Dendritic cell treated with granulocyte-macrophage colony-stimulating factor and Interleukin-4, amounts not matched to agents 40 ng/mL and 50 ng/mL, for 4 days (primary cell): ENCODE results near the gene GJD3.
"Not testable (repeated sequence)": the region's sequence is repeated elsewhere in the genome, so short reads cannot be mapped to it uniquely, and the experiment has no call there.

Experiments used
- H3K27ac Mint-ChIP-seq: one replicate; pipeline ENCODE4 v1.8.0; 2022; ENCODE audit warnings: mild to moderate bottlenecking, mixed read lengths
- H3K27me3 Mint-ChIP-seq: one replicate; pipeline ENCODE4 v1.8.0; 2022; ENCODE audit warnings: mild to moderate bottlenecking, mixed read lengths
- H3K36me3 Mint-ChIP-seq: one replicate; pipeline ENCODE4 v1.8.0; 2022; ENCODE audit warnings: low read depth, mixed read lengths
- H3K4me1 Mint-ChIP-seq: one replicate; pipeline ENCODE4 v1.8.0; 2022; ENCODE audit warnings: low read depth, mixed read lengths
- H3K4me3 Mint-ChIP-seq: one replicate; pipeline ENCODE4 v1.8.0; 2022; ENCODE audit warnings: mild to moderate bottlenecking, moderate library complexity, mixed read lengths
- H3K9me3 Mint-ChIP-seq: one replicate; pipeline ENCODE4 v1.8.0; 2022; ENCODE audit warnings: mixed read lengths
- intact Hi-C: fragments of 100-400 bp; cut with micrococcal nuclease; formaldehyde crosslinking; loops from one replicate; pipeline ENCODE4 v1.15.0; 2022

The GJD3 gene

GRCh38 chr17:40364121-40364861 lies at the start of gene GJD3:
Gene GJD3, minus strand, starts transcription at chr17:40364737. Its CDS starts 922 bp downstream, at chr17:40363815.
- Mint-ChIP-seq H3K27ac (no peak within 1 kb of the TSS), H3K4me3 (peak within 1 kb of the TSS; percentile 76), H3K4me1 (peaks cover 22% of the 10 kb centered on the region), H3K27me3 (peaks cover 47% of the 10 kb centered on the region), H3K36me3 (no peaks in the 10 kb centered on the region), H3K9me3 (no peaks in the 10 kb centered on the region)
- intact Hi-C loops: no loop called here

DNA sequence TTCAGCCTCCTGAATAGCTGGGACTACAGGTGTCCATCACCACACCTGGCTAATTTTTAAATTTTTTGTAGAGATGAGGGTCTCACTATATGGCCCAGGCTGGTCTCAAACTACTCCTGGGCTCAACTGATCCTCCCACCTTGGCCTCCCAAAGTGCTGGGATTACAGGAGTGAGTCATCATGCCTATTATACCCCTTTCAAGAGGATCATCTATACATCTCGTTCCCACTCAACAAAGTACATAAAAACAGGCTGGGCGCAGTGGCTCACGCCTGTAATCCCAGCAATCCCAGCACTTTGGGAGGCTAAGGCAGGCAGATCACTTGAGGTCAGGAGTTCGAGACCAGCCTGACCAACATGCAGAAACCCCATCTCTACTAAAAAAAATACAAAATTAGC lies 49.8 kb upstream of the GJD3 start:
- intact Hi-C loops: not testable (repeated sequence)

DNA sequence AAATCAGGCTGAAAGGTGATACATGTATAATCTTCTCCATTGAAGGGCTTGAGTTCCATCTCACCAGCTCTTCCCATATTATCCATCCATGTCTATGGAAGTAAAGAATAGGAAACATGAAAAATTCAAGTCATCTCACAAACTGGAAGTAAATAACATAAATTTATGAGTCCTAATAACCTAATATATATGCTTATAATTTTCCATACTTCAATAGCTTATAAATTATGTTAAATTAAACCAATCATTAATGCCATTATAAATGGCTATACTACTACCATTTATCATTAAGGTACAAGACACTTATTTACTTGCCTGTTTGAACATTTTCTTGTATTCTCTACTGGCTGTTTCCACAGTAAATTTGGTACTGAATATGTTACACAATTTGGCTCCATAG lies 48.3 kb upstream of the GJD3 start:
- peaks cover 6% of the 10 kb centered on the region for H3K36me3 Mint-ChIP-seq
- no peak overlapping the region for H3K4me3 Mint-ChIP-seq

More for the DNA sequence above, 49.8 kb upstream of the GJD3 start:
- H3K27ac Mint-ChIP-seq, H3K9me3 Mint-ChIP-seq, H3K4me3 Mint-ChIP-seq, H3K27me3 Mint-ChIP-seq, H3K4me1 Mint-ChIP-seq, H3K36me3 Mint-ChIP-seq: not testable (repeated sequence)

DNA sequence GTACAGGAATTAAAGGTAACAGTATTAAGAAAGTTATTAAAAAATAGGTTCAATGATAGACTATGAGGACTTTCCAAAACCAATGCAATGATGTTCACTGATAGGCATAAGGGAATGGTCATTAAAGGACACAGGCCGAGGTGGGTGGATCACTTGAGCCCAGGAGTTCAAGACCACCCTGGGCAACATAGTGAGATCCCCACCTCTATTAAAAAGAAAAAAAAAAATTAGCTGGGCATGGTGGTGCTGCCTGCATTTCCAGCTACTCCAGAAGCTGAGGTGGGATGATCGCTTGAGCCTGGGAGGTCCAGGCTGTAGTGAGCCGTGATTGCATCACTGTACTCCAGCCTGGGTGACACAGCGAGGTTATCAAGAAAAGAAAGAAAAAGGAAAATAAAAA lies 47.3 kb upstream of the GJD3 start:
- Mint-ChIP-seq H3K36me3 (no peaks in the 10 kb centered on the region), H3K4me1 (no peaks in the 10 kb centered on the region), H3K27me3 (no peaks in the 10 kb centered on the region), H3K27ac (no peak overlapping the region), H3K4me3 (no peak overlapping the region), H3K9me3 (no peaks in the 10 kb centered on the region)
- intact Hi-C loops: no loop called here

More for the DNA sequence above, 48.3 kb upstream of the GJD3 start:
- intact Hi-C loops: no loop called here
- no peaks in the 10 kb centered on the region for H3K9me3 Mint-ChIP-seq
- H3K4me1 Mint-ChIP-seq: peaks cover 7% of the 10 kb centered on the region
- no peak overlapping the region for H3K27ac Mint-ChIP-seq
- H3K27me3 Mint-ChIP-seq: no peaks in the 10 kb centered on the region

- Mint-ChIP-seq H3K4me3 (no peak overlapping the region), H3K9me3 (no peaks in the 10 kb centered on the region), H3K36me3 (no peaks in the 10 kb centered on the region), H3K27ac (no peak overlapping the region), H3K4me1 (no peaks in the 10 kb centered on the region), H3K27me3 (no peaks in the 10 kb centered on the region)
- intact Hi-C loops: no loop called here
Observed at GRCh38 chr17:40410082-40410481, 45.5 kb upstream of the GJD3 start.

DNA sequence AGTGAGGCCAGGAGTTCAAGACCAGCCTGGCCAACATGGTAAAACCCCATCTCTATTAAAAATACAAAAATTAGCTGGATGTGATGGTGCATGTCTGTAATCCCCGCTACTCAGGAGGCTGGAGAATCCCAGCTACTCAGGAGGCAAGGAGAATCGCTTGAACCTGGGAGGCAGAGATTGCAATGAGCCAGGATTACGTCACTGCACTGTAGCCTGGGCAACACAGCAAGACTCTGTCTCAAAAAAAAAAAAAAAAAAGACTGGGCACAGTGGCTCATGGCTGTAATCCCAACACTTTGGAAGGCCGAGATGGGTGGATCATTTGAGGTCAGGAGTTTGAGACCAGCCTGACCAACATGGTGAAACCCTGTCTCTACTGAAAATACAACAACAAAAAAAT lies 45.0 kb upstream of the GJD3 start:
- H3K36me3 Mint-ChIP-seq, H3K27ac Mint-ChIP-seq, H3K27me3 Mint-ChIP-seq, H3K4me3 Mint-ChIP-seq, H3K9me3 Mint-ChIP-seq, H3K4me1 Mint-ChIP-seq, intact Hi-C loops: not testable (repeated sequence)

DNA sequence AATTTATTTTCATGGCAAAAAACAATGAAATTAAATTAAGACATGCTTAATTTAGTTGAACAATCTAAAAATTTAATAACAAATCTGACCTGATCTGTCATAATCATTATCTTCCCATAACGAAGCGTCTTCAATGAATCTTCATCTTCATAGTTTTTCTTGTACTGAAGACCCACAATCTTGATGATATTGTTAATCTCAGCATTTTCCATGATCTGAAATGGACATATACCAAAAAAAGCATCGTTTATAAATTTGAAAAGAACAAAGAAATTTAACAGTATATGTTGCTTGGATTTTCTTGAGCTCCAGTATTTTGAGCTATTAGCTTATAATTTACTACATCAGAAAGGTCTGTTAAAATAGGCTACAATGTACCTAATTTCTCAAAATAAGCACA lies 42.9 kb upstream of the GJD3 start:
- H3K27me3 Mint-ChIP-seq: no peaks in the 10 kb centered on the region
- intact Hi-C loops: no loop called here
- no peaks in the 10 kb centered on the region for H3K36me3 Mint-ChIP-seq
- H3K4me3 Mint-ChIP-seq: no peak overlapping the region
- no peak overlapping the region for H3K27ac Mint-ChIP-seq
- H3K9me3 Mint-ChIP-seq: no peaks in the 10 kb centered on the region
- H3K4me1 Mint-ChIP-seq: no peaks in the 10 kb centered on the region

- H3K27ac Mint-ChIP-seq: no peak overlapping the region
- intact Hi-C loops: no loop called here
- H3K9me3 Mint-ChIP-seq: no peaks in the 10 kb centered on the region
- H3K36me3 Mint-ChIP-seq: no peaks in the 10 kb centered on the region
- no peak overlapping the region for H3K4me3 Mint-ChIP-seq
- H3K27me3 Mint-ChIP-seq: no peaks in the 10 kb centered on the region
- no peaks in the 10 kb centered on the region for H3K4me1 Mint-ChIP-seq
Observed at GRCh38 chr17:40404003-40404402, 39.5 kb upstream of the GJD3 start.

- Mint-ChIP-seq H3K36me3 (no peaks in the 10 kb centered on the region), H3K4me1 (no peaks in the 10 kb centered on the region), H3K4me3 (no peak overlapping the region), H3K27ac (no peak overlapping the region), H3K27me3 (no peaks in the 10 kb centered on the region), H3K9me3 (no peaks in the 10 kb centered on the region)
- intact Hi-C loops: no loop called here
Observed at GRCh38 chr17:40402668-40403067, 38.1 kb upstream of the GJD3 start.

- Mint-ChIP-seq H3K36me3 (no peaks in the 10 kb centered on the region), H3K9me3 (no peaks in the 10 kb centered on the region), H3K4me1 (no peaks in the 10 kb centered on the region), H3K4me3 (no peak overlapping the region), H3K27ac (no peak overlapping the region), H3K27me3 (no peaks in the 10 kb centered on the region)
- intact Hi-C loops: loop anchor here (1.0 to 5.0 kb wide), 3 partner anchors 43 to 134 kb away; partner anchors contain the start of gene IGFBP4
Observed at GRCh38 chr17:40399185-40399584, 34.6 kb upstream of the GJD3 start.

DNA sequence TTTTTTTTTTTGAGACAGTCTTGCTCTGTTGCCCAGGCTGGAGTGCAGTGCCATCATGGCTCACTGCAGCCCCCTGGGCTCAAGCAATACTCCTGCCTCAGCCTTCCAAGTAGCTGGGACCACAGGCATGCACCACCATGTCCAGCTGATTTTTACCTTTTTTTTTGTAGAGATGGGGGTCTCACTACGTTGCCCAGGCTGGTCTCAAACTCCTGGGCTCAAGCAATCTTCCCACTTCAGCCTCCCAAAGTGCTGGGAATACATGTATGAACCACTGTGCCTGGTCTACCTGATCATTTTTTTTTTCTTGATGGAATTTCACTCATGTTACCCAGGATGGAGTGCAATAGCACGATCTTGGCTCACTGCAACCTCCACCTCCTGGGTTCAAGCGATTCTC lies 22.0 kb upstream of the GJD3 start:
- H3K27me3 Mint-ChIP-seq, H3K4me1 Mint-ChIP-seq, H3K27ac Mint-ChIP-seq, H3K36me3 Mint-ChIP-seq, H3K4me3 Mint-ChIP-seq, intact Hi-C loops, H3K9me3 Mint-ChIP-seq: not testable (repeated sequence)

DNA sequence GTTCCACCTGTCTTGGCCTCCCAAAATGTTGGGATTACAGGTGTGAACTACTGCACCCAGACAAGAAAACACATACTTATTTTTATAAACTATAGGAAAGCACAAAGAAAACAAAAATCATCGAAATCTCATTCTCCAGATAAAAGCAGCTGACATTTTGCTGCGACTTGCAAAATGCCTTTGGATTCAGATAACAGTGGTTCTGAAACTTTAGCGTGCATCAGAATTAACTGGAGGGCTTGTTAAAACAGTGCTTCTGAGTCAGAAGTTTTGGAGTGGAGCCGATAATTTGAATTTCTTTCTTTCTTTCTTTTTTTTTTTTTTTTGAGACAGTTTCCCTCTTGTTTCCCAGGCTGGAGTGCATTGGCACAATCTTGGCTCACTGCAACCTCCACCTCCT lies 17.7 kb upstream of the GJD3 start:
- Mint-ChIP-seq H3K4me1 (no peaks in the 10 kb centered on the region), H3K9me3 (no peaks in the 10 kb centered on the region), H3K27ac (no peak overlapping the region), H3K4me3 (no peak overlapping the region), H3K36me3 (no peaks in the 10 kb centered on the region), H3K27me3 (peaks cover 1% of the 10 kb centered on the region)
- intact Hi-C loops: no loop called here

- intact Hi-C loops: no loop called here
- Mint-ChIP-seq H3K9me3 (no peaks in the 10 kb centered on the region), H3K36me3 (no peaks in the 10 kb centered on the region), H3K27ac (no peak overlapping the region), H3K4me1 (peaks cover 7% of the 10 kb centered on the region), H3K4me3 (no peak overlapping the region), H3K27me3 (peaks cover 9% of the 10 kb centered on the region)
Observed at GRCh38 chr17:40378966-40379365, 14.4 kb upstream of the GJD3 start.

DNA sequence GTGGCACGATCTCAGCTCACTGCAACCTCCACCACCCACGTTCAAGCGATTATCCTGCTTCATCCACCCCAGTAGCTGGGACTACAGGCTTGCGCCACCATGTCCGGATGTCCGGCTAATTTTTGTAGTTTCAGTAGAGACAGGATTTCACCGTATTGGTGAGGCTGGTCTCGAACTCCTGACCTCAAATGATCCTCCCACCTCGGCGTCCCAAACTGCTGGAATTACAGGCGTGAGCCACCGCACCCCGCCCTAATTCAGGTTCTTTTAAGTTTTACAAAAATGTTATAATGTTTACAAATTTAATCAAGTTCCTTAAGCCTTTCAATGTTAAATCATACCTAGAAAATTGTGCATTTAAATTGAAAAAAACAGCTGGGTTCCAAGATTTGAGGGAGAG lies 13.3 kb upstream of the GJD3 start:
- peaks cover 18% of the 10 kb centered on the region for H3K4me1 Mint-ChIP-seq
- intact Hi-C loops: no loop called here
- H3K9me3 Mint-ChIP-seq: peaks cover 3% of the 10 kb centered on the region
- H3K4me3 Mint-ChIP-seq: no peak overlapping the region
- no peaks in the 10 kb centered on the region for H3K36me3 Mint-ChIP-seq
- peaks cover 9% of the 10 kb centered on the region for H3K27me3 Mint-ChIP-seq
- H3K27ac Mint-ChIP-seq: no peak overlapping the region

GRCh38 chr17:40376541-40376940 lies 12.0 kb upstream of the GJD3 start:
- H3K27me3 Mint-ChIP-seq, H3K36me3 Mint-ChIP-seq, H3K4me3 Mint-ChIP-seq, H3K27ac Mint-ChIP-seq, intact Hi-C loops: not testable (repeated sequence)
- H3K4me1 Mint-ChIP-seq: peaks cover 31% of the 10 kb centered on the region
- H3K9me3 Mint-ChIP-seq: peaks cover 12% of the 10 kb centered on the region
